Fibroblast of mammary gland (primary cell): ENCODE results near the gene CD177.
"Not testable (repeated sequence)": the region's sequence is repeated elsewhere in the genome, so short reads cannot be mapped to it uniquely, and the experiment has no call there.

Experiments used
- DNase-seq: peaks from one replicate; pipeline ENCODE4 v3.0.0-alpha.2; 2010; ENCODE audit warnings: low read depth
- H3K4me3 ChIP-seq: 2 replicates; pipeline ENCODE4 v1.5.1; 2011; ENCODE audit warnings: low read depth, mild to moderate bottlenecking, low read length, moderate library complexity; ENCODE audit not compliant: control insufficient read depth
- TF ChIP-seq, protein P1 (sequence below): conservative IDR thresholded peaks from 2 replicates; pipeline ENCODE4 v1.5.1; 2011; ENCODE audit warnings: low read depth, low read length, inconsistent platforms; ENCODE audit not compliant: control insufficient read depth, insufficient read depth

Gene CD177

DNA sequence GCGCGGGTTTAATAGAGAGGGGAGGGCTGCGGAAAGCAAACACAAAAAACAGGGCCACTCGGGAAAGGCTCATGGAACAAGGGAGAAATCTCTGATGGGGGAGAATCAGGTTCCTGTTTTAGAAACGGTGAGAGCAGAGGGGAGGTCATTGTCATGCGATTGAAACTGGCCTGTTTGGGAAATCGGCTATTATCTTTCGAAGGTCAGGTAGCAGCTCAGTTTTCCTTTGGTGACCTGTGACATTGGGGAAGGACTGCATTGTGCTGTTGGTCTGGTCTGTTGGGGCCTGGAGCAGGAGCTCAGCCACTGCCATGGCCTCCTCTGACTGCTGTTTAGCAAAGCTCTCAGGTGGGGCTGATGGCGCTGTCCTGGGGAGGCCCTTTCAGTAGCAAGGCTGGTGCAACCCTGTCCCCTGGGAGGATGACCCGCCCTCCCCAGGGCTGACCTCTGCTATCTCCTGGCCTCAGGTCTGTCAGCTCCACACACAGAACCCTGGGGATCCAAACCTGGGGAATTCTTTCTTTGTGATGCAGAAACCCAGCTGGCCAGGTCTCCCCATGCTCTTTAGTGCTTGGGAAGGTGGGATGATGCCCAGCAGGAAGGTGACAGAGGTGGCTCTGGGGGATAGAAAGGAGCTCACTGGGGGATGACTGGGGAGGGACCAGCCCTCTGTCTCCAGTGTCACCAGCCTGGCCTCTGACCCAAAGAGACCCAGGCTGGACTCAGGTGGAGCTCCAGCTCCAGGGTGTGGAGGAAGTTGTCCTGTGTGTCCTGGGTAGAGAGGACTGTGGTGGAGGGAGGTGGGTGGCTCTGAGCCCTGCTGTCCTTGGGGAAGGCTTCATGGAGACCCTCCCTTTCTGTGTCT lies 21.2 kb upstream of the CD177 start:
- TF ChIP-seq, protein P1, sequence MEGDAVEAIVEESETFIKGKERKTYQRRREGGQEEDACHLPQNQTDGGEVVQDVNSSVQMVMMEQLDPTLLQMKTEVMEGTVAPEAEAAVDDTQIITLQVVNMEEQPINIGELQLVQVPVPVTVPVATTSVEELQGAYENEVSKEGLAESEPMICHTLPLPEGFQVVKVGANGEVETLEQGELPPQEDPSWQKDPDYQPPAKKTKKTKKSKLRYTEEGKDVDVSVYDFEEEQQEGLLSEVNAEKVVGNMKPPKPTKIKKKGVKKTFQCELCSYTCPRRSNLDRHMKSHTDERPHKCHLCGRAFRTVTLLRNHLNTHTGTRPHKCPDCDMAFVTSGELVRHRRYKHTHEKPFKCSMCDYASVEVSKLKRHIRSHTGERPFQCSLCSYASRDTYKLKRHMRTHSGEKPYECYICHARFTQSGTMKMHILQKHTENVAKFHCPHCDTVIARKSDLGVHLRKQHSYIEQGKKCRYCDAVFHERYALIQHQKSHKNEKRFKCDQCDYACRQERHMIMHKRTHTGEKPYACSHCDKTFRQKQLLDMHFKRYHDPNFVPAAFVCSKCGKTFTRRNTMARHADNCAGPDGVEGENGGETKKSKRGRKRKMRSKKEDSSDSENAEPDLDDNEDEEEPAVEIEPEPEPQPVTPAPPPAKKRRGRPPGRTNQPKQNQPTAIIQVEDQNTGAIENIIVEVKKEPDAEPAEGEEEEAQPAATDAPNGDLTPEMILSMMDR, result no peak
- no peak for DNase-seq
- H3K4me3 ChIP-seq, result no peak overlapping the region

GRCh38 chr19:43336508-43336907 lies 17.0 kb upstream of the CD177 start:
- not testable (repeated sequence) for DNase-seq

GRCh38 chr19:43337737-43338136 lies 15.7 kb upstream of the CD177 start:
- H3K4me3 ChIP-seq, result no peak overlapping the region
- TF ChIP-seq, protein P1, result no peak
- DNase-seq, result no peak

More at GRCh38 chr19:43336508-43336907, 17.0 kb upstream of the CD177 start:
- not testable (repeated sequence) for H3K4me3 ChIP-seq

- TF ChIP-seq, protein P1, result no peak
- DNase-seq, result no peak
- H3K4me3 ChIP-seq, result no peak overlapping the region
Observed at GRCh38 chr19:43338530-43338929, 15.0 kb upstream of the CD177 start.

DNA sequence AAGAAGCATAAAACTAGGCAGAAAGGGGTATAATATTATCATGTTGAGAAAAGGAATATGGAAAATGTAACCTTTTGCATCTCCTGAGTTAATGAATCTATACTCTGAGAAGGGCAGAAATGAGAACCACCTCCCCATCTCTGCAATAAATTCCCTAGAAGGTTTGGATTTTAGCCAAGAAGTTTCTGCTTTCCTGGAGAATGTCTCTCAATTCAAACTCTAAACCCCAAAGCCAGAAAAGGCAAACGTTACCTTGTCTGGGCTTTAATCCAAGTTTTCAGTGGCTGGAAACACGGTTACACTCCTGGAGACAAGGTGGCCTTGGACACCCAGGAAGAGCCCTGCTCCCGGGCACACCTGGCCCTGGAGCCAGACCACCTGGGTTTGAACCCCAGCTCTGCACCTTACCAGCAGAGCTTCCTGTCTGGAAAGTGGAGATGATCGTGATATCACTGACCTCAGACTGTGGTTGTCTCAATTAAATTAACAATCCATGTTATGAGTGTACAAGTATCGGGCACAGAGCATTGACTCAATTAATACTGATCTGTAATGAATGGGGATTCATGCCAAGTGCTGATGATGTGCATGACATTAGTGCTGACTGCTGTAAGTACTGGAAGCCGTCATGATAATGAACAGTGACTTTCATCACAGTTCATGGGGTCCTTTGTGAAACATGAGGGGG lies 14.1 kb upstream of the CD177 start:
- DNase-seq, H3K4me3 ChIP-seq: not testable (repeated sequence)

DNA sequence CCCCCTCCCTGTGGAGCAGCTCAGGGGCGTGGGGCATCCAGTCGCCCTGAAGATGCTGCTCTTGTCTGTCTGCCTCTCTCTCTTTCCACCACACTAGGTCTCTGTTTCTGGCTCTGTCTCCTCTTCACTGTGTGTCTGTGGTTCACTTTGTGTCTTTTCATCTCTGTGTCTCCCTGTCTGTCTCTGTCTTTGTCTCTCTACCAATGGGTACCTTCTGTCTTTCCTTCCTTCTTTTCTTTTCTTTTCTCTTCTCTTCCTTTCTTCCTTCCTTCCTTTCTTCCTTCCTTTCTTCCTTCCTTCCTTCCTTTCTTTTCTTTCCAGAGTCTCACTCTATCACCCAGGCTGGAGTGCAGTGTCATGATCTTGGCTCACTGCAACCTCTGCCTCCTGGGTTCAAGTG lies 13.4 kb upstream of the CD177 start:
- DNase-seq, H3K4me3 ChIP-seq: not testable (repeated sequence)

- not testable (repeated sequence) for DNase-seq, H3K4me3 ChIP-seq
Observed at GRCh38 chr19:43341098-43341497, 12.4 kb upstream of the CD177 start.

GRCh38 chr19:43342104-43342503 lies 11.4 kb upstream of the CD177 start:
- H3K4me3 ChIP-seq, DNase-seq: not testable (repeated sequence)

DNA sequence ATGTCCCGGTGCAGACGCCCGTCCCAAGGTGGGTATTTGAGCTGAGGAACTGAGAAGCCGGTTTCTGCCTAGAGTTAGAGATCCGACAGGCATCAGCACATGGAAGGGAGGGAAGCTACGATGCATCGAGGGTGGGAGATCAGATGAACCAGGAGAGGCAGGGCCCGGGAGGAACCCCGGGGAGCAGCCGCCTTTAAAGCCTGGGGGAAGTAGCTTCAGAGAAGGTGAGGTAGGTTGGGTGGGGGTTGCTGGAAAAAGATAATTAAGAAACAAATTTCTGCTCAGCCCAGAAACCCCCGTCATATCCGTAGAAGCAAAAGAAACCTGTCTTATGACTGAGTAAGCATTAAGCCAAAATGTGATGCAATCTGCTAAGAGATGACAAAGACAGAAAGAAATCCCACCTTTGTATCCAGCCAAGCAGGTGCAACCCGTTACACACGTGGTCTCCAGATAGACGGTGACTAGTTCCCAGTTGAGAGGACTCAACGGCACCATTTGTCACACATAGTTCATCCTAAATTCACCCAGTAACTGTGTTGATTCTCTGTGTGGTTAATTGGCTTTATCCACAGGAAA lies 9.1 kb upstream of the CD177 start:
- not testable (repeated sequence) for H3K4me3 ChIP-seq, DNase-seq

- DNase-seq, H3K4me3 ChIP-seq: not testable (repeated sequence)
Observed at GRCh38 chr19:43349813-43350212, 3.7 kb upstream of the CD177 start.
